ENCODE results near the gene ANKH. TPM values are rescaled to one million over a fixed set of nuclear protein-coding genes. Genes with fewer than 3 reads are reported as not detected.

ANKH gene
- total RNA-seq, 1 experiment from 2014 or later: 16.9 TPM

- TF ChIP-seq ZNF138 (CRISPR knock-in tag; conservative IDR thresholded peaks at IDR 0.05): no peak
- no peak for TF ChIP-seq ATF6 (CRISPR knock-in tag; IDR thresholded peaks at IDR 0.05)
- no peak for TF ChIP-seq TEAD1 (CRISPR knock-in tag; IDR thresholded peaks at IDR 0.05)
These were observed 64.1 kb downstream of the ANKH start (continued) for GRCh38 chr5:14807471-14807870.

GRCh38 chr5:14806456-14806855, 65.1 kb downstream of the ANKH start:
- peaks cover 4% of the 10 kb centered on the region for H3K4me1 Mint-ChIP-seq
- ChIA-PET CTCF (no interaction called here), POLR2A (no interaction called here)
- DNase-seq (ENCODE audit: low spot score) (no peak), ATAC-seq (no peak)
- no peak overlapping the region for H3K27ac Mint-ChIP-seq
- no peaks in the 10 kb centered on the region for H3K27me3 Mint-ChIP-seq (ENCODE audit: low read depth)
- no peaks in the 10 kb centered on the region for H3K36me3 Mint-ChIP-seq
- peaks cover 3% of the 10 kb centered on the region; the same call in 1 of the 2 replicates for H3K9me3 Mint-ChIP-seq
- H3K4me3 Mint-ChIP-seq: no peak overlapping the region
- no peak for TF ChIP-seq ZNF281 (CRISPR knock-in tag; IDR thresholded peaks at IDR 0.05)
- TF ChIP-seq ERG (CRISPR knock-in tag; IDR thresholded peaks at IDR 0.05): no peak
- no peak for TF ChIP-seq STAT6 (CRISPR knock-in tag; conservative IDR thresholded peaks at IDR 0.05; ENCODE audit: low read depth)
- TF ChIP-seq GRHL2 (CRISPR knock-in tag; IDR thresholded peaks at IDR 0.05; ENCODE audit: insufficient replicate concordance, severe bottlenecking): no peak
- no peak for TF ChIP-seq KAT7 (CRISPR knock-in tag; IDR thresholded peaks at IDR 0.05; ENCODE audit: borderline replicate concordance)
- TF ChIP-seq NFATC4 (CRISPR knock-in tag; IDR thresholded peaks at IDR 0.05): no peak
- TF ChIP-seq USF2 (CRISPR knock-in tag; IDR thresholded peaks at IDR 0.05): no peak
- no peak for TF ChIP-seq ZNF425 (CRISPR knock-in tag; conservative IDR thresholded peaks at IDR 0.05)
- TF ChIP-seq MYBL2 (CRISPR knock-in tag; IDR thresholded peaks at IDR 0.05): no peak
- TF ChIP-seq ELF4 (CRISPR knock-in tag; IDR thresholded peaks at IDR 0.05; ENCODE audit: low read depth): no peak
- no peak for TF ChIP-seq NR2C2 (CRISPR knock-in tag; IDR thresholded peaks at IDR 0.05)
- no peak for TF ChIP-seq ZBTB21 (CRISPR knock-in tag; IDR thresholded peaks at IDR 0.05; ENCODE audit: borderline replicate concordance)
- no peak for TF ChIP-seq FOXK1 (CRISPR knock-in tag; IDR thresholded peaks at IDR 0.05)
- TF ChIP-seq CTCF (IDR thresholded peaks at IDR 0.05): no peak
- no peak for TF ChIP-seq ETV6 (CRISPR knock-in tag; IDR thresholded peaks at IDR 0.05)
- TF ChIP-seq PRRX2 (CRISPR knock-in tag; IDR thresholded peaks at IDR 0.05): no peak
- TF ChIP-seq ZSCAN18 (CRISPR knock-in tag; IDR thresholded peaks at IDR 0.05): no peak
- TF ChIP-seq EMX1 (CRISPR knock-in tag; IDR thresholded peaks at IDR 0.05): no peak
